Heart left ventricle (tissue), 16 donors: ENCODE data around the gene PIGN. TPM values are rescaled to one million over a fixed set of nuclear protein-coding genes. Genes with fewer than 3 reads are reported as not detected.

Experiments
- ATAC-seq, 4 donors: fragments of 200-7000 bp; cut with Tn5 transposase; one replicate each; pipeline ENCODE4 v1.9.1; 2020 to 2022; ENCODE audit warnings: moderate library complexity in 4 of 4, mild to moderate bottlenecking in 3 of 4, moderate number of reproducible peaks in 1 of 4
- DNase-seq, 5 donors: peaks; one replicate each; pipeline ENCODE4 v3.0.0-alpha.2; 2020
- H3K27ac ChIP-seq, 12 donors: fragments of 200-600 bp; sonication (generic) in 4 of 12; one replicate each; pipeline versions ENCODE4 v1.5.0 to v1.8.0; 2016 to 2022; ENCODE audit warnings: mild to moderate bottlenecking in 2 of 12
- H3K27me3 ChIP-seq, 9 donors: fragments of 200-600 bp; sonication (generic) in 2 of 9; one replicate each; pipeline versions ENCODE4 v1.5.1 to v1.8.0; 2016 to 2022; ENCODE audit warnings: mild to moderate bottlenecking in 3 of 9
- H3K36me3 ChIP-seq, 9 donors: fragments of 200-600 bp; sonication (generic) in 2 of 9; one replicate each; pipeline versions ENCODE4 v1.5.0 to v1.8.0; 2018 to 2022; ENCODE audit warnings: mild to moderate bottlenecking in 2 of 9
- H3K4me1 ChIP-seq, 12 donors: fragments of 200-600 bp; sonication (generic) in 4 of 12; one replicate each; pipeline versions ENCODE4 v1.5.0 to v1.8.0; 2016 to 2022; ENCODE audit warnings: mild to moderate bottlenecking in 3 of 12
- H3K4me3 ChIP-seq, 12 donors: fragments of 200-600 bp; sonication (generic) in 4 of 12; one replicate each; pipeline versions ENCODE4 v1.5.0 to v1.8.0; 2017 to 2022; ENCODE audit warnings: mild to moderate bottlenecking in 9 of 12, moderate library complexity in 4 of 12
- H3K9me3 ChIP-seq, 12 donors: fragments of 200-600 bp; sonication (generic) in 4 of 12; one replicate each; pipeline versions ENCODE4 v1.5.0 to v1.8.0; 2016 to 2022; ENCODE audit warnings: mild to moderate bottlenecking in 1 of 12
- POLR2A ChIP-seq, 2 donors: fragments of 450-650 bp; IDR thresholded peaks; one replicate each; pipeline ENCODE4 v1.6.1; 2017; ENCODE audit warnings: antibody characterized with exemption in 2 of 2, mild to moderate bottlenecking in 2 of 2, moderate library complexity in 2 of 2
- WGBS, 4 donors: extraction: QIAGEN DNeasy Blood & Tissue Kit in 2 of 4; methylation state at CpG; one replicate each; pipeline versions ENCODE4 v1.1.5 to v1.1.7; 2013 to 2018; 5-methylcytosine and 5-hydroxymethylcytosine counted together
- intact Hi-C, 10 donors: fragments of 100-400 bp; cut with DNase I; formaldehyde crosslinking; loops; one replicate each; pipeline versions ENCODE4 v1.11.1 to v1.14.2; 2022
- polyA plus RNA-seq, 2 donors: library from polyadenylated mRNA; stranded (reverse); fragments of 200-250 nt; gene quantifications; one replicate each; pipeline ENCODE4 v1.2.3, GENCODE V29; 2013
- total RNA-seq, 9 donors: library from RNA; depleted of rRNA in 2 of 9; stranded (reverse); fragments of >200 nt in 2 of 9; fragmentation: NEBNext Ultra II Directional in 3 of 9; extraction: Animal tissue kit (Norgen Biotek cat#: 25700) in 3 of 9; gene quantifications; one replicate each; pipeline versions ENCODE4 v1.1.0 to v1.2.4, GENCODE V29; 2016 to 2023
- TF ChIP-seq, protein P1 (sequence below), 12 donors: fragments of 200-600 bp; sonication (generic) in 4 of 12; IDR thresholded peaks; one replicate each; pipeline versions ENCODE4 v1.5.0 to v1.8.0; 2018 to 2022; ENCODE audit warnings: antibody characterized with exemption in 12 of 12, mild to moderate bottlenecking in 5 of 12
- donor health status: ischemic (EF 13 %, LVEDD 7.1; RV severe dilation, severe dysfunction).
- donor health status: healthy with polysubstance abuse.
- donor health status: DM: no; HTN: yes; CAD: no.
- donor health status: DM: no; HTN: no; CAD: no.
- donor health status: ischemic (EF 25% LVEDD 6.9; RV normal size, moderate dysfunction).
- donor health status: ischemic (EF 25% LVEDD 5.7; RV mildly dilated, moderate dysfunction).
- donor health status: healthy.
- donor health status: DM: yes; HTN: yes; CAD: no.
- donor health status: ischemic (EF 35%, LVEDD 5.7; RV mildly dilated, moderate dysfunction).
- donor health status: nonischemic (EF 11% LVEDD 7.7; RV severe dilation, severe dysfunction).
- donor health status: DM: yes; HTN: yes; CAD: no.
- donor health status: PGD.
- donor health status: ischemic (EF 29% LVEDD 5.4; RV normal size, mild dysfunction).
- donor health status: nonischemic (EF 23%, LVEDD 6.1; RV moderate dilation, normal function).

PIGN gene
- total and polyA plus RNA-seq, 11 donors, result 4.3 to 29.6 (median 20.7) TPM

DNA sequence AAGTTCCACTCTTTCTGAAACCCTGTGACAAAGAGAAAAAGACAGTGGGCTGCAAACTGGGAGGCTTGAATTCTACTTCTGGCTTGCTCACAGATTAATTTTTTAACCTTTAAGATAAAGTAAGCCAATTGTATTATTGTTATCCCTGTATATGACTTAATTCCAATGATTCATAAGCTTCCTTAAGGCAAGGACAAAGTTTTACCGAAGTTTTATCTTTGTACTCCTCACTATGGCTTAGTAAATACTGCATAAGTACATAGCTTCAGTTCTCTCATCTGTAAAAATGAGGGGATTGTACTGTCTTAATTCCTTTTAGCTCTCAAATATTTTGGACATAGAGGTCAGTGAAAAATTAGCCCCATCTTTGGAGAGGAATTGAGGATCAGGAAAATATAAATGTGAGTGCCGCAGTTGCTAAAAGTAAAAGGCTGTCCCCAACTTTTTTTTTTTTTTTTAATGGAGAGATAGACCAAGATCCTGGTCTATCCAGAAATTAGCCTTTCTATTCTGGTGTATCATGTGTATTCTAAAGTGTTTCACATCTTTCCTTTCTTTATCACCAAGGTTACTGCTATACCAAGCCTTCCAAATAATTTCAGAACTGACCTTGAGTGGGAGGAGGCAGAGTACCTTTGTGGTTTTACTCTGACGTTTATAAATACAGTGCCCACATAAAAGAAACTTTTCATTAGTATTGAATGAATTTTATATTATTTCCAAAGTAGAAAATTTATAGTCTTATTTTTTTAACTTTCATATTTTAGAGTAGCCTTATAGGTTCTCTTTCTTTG lies 13.5 kb upstream of the PIGN start:
- H3K27me3 ChIP-seq, result no peaks in the 10 kb centered on the region
- TF ChIP-seq, protein P1, sequence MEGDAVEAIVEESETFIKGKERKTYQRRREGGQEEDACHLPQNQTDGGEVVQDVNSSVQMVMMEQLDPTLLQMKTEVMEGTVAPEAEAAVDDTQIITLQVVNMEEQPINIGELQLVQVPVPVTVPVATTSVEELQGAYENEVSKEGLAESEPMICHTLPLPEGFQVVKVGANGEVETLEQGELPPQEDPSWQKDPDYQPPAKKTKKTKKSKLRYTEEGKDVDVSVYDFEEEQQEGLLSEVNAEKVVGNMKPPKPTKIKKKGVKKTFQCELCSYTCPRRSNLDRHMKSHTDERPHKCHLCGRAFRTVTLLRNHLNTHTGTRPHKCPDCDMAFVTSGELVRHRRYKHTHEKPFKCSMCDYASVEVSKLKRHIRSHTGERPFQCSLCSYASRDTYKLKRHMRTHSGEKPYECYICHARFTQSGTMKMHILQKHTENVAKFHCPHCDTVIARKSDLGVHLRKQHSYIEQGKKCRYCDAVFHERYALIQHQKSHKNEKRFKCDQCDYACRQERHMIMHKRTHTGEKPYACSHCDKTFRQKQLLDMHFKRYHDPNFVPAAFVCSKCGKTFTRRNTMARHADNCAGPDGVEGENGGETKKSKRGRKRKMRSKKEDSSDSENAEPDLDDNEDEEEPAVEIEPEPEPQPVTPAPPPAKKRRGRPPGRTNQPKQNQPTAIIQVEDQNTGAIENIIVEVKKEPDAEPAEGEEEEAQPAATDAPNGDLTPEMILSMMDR (IDR thresholded peaks at IDR 0.05), result no peak
- no peak for TF ChIP-seq POLR2A (IDR thresholded peaks at IDR 0.05)
- no peaks in the 10 kb centered on the region for H3K9me3 ChIP-seq
- intact Hi-C loops, result no loop called here
- ATAC-seq (no peak), DNase-seq (no peak)
- H3K36me3 ChIP-seq, result no peaks in the 10 kb centered on the region
- H3K4me1 ChIP-seq, result peaks cover 0 to 24% (median 12%) of the 10 kb centered on the region in 12 donors
- no peak overlapping the region for H3K4me3 ChIP-seq
- WGBS, 4 donors, result 52 to 61% (median 55%) methylated on average over 3 of the region's 3 CpGs
- no peak overlapping the region for H3K27ac ChIP-seq

DNA sequence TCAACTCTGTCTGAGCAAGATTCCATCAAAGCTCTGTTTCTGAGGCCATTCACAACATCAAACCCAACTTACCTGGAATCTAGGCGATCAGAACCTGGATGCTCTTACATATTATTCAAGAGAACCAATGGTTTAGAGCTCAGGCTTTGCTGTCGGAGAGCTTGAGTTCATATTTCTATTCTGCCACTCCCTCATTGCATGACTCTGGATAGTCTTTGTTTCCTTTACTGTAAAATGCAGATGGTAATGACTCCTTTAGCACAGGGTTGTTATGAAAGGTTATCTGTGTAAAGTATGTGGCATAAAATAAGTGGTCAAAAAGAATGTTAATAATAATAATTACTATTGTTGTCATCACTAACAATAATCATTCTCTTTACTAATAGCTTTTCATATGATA lies 12.8 kb upstream of the PIGN start:
- no peaks in the 10 kb centered on the region for H3K36me3 ChIP-seq
- no peak for ATAC-seq

GRCh38 chr18:62198259-62198658 lies 11.4 kb upstream of the PIGN start:
- ATAC-seq (no peak), DNase-seq (no peak)
- peaks cover 0 to 4% (median 0%) of the 10 kb centered on the region in 9 donors for H3K36me3 ChIP-seq
- intact Hi-C loops, result no loop called here
- no peaks in the 10 kb centered on the region for H3K9me3 ChIP-seq
- no peak overlapping the region for H3K4me3 ChIP-seq
- H3K27me3 ChIP-seq, result no peaks in the 10 kb centered on the region
- 81 to 87% (median 83%) methylated on average over 2 of the region's 2 CpGs for WGBS, 4 donors
- peaks cover 0 to 37% (median 12%) of the 10 kb centered on the region in 12 donors for H3K4me1 ChIP-seq
- no peak overlapping the region for H3K27ac ChIP-seq
- TF ChIP-seq, protein P1 (IDR thresholded peaks at IDR 0.05), result no peak
- no peak for TF ChIP-seq POLR2A (IDR thresholded peaks at IDR 0.05)

More for the DNA sequence above, 12.8 kb upstream of the PIGN start:
- no peak for DNase-seq
- intact Hi-C loops, result no loop called here
- WGBS, 4 donors, result 71 to 96% (median 90%) methylated on average over 2 of the region's 2 CpGs
- Histone ChIP-seq H3K4me1 (peaks cover 0 to 24% (median 12%) of the 10 kb centered on the region in 12 donors), H3K9me3 (no peaks in the 10 kb centered on the region), H3K4me3 (no peak overlapping the region), H3K27me3 (no peaks in the 10 kb centered on the region), H3K27ac (no peak overlapping the region)
- no peak for TF ChIP-seq POLR2A (IDR thresholded peaks at IDR 0.05)
- TF ChIP-seq, protein P1 (IDR thresholded peaks at IDR 0.05), result no peak

GRCh38 chr18:62196980-62197379 lies 10.1 kb upstream of the PIGN start:
- H3K27ac ChIP-seq, result no peak overlapping the region
- intact Hi-C loops, result no loop called here
- TF ChIP-seq, protein P1 (IDR thresholded peaks at IDR 0.05), result no peak
- TF ChIP-seq POLR2A (IDR thresholded peaks at IDR 0.05), result no peak
- H3K9me3 ChIP-seq, result peaks cover 0 to 7% (median 0%) of the 10 kb centered on the region in 12 donors
- H3K36me3 ChIP-seq, result peaks cover 0 to 4% (median 0%) of the 10 kb centered on the region in 9 donors
- H3K27me3 ChIP-seq, result no peaks in the 10 kb centered on the region
- H3K4me1 ChIP-seq, result peaks cover 0 to 43% (median 12%) of the 10 kb centered on the region in 12 donors
- H3K4me3 ChIP-seq, result no peak overlapping the region
- no peak for DNase-seq
- ATAC-seq, result no peak
